K562 (cell line): Measurements from ENCODE around the gene TRMT1. TPM values are rescaled to one million over a fixed set of nuclear protein-coding genes. Genes with fewer than 3 reads are reported as not detected.

ENCODE experiments used
- NR2C1 ChIP-seq, 2 experiments: fragments of 450-650 bp; IDR thresholded peaks; 2 replicates each; pipeline ENCODE4 v1.6.1; 2017; ENCODE audit warnings: mild to moderate bottlenecking in 2 of 2, antibody characterized with exemption in 1 of 2, inconsistent platforms in 1 of 2, missing compliant biosample characterization in 1 of 2, missing genetic modification characterization in 1 of 2
- ZFP1 ChIP-seq: fragments of 450-650 bp; formaldehyde crosslinking; IDR thresholded peaks from 2 replicates; pipeline ENCODE4 v1.4.0; 2020; ENCODE audit warnings: mild to moderate bottlenecking, mixed read lengths
- ZNF174 ChIP-seq: fragments of 250-450 bp; sonication (Bioruptor Pico); IDR thresholded peaks from 2 replicates; pipeline ENCODE4 v1.4.0; 2020; ENCODE audit warnings: mild to moderate bottlenecking
- ZNF212 ChIP-seq: fragments of 450-650 bp; formaldehyde crosslinking; IDR thresholded peaks from 2 replicates; pipeline ENCODE4 v1.4.0; 2020; ENCODE audit warnings: mild to moderate bottlenecking
- ZNF217 ChIP-seq: sonication (generic); formaldehyde crosslinking; IDR thresholded peaks from 2 replicates; pipeline ENCODE4 v1.8.0; 2022; ENCODE audit warnings: mild to moderate bottlenecking, missing genetic modification reagents
- polyA plus RNA-seq, 8 experiments: library from polyadenylated mRNA; depleted of rRNA in 4 of 8; stranded (reverse) in 5 of 8; unstranded in 3 of 8; fragments of >200 nt; fragmentation: Nextera tagmentation in 2 of 8; fragmentation: Illumina TruSeq in 1 of 8; extraction: Ambion mirVana in 2 of 8; extraction: Trizol in 1 of 8; gene quantifications; 2 replicates each; pipeline versions ENCODE4 v1.2.1 to v1.2.3, GENCODE V29; 2011 to 2014; ENCODE audit warnings: inconsistent platforms in 1 of 8, missing spikeins in 1 of 8
- total RNA-seq, 7 experiments: library from RNA; depleted of rRNA in 6 of 7; stranded (reverse); fragments of >200 nt in 6 of 7; fragmentation: Illumina TruSeq in 2 of 7; extraction: Trizol in 2 of 7; gene quantifications; 2 replicates each; pipeline versions ENCODE4 v1.2.1 to v1.2.3, GENCODE V29; 2011 to 2021; ENCODE audit warnings: low replicate concordance in 1 of 7
- TF ChIP-seq, protein P1 (sequence below): fragments of 200-600 bp; sonication (generic); IDR thresholded peaks from one replicate; pipeline ENCODE4 v1.6.1; 2012; ENCODE audit warnings: mild to moderate bottlenecking, low read depth, low read length, inconsistent platforms
- TF ChIP-seq, protein P2 (sequence below): fragments of 450-650 bp; IDR thresholded peaks from 2 replicates; pipeline ENCODE4 v1.6.1; 2016; ENCODE audit warnings: antibody characterized with exemption
- TF ChIP-seq, protein P3 (sequence below), 2 experiments: fragments of 450-650 bp; IDR thresholded peaks; 2 replicates each; pipeline ENCODE4 v1.6.1; 2018; ENCODE audit warnings: mild to moderate bottlenecking in 2 of 2, low read depth in 1 of 2; ENCODE audit not compliant: partially characterized antibody in 2 of 2
- TF ChIP-seq, protein P4 (sequence below), 2 experiments: fragments of 450-650 bp in 1 of 2; sonication (generic) in 1 of 2; formaldehyde crosslinking; conservative IDR thresholded peaks; 2 replicates each; pipeline versions ENCODE4 v1.4.0 to v1.8.1; 2020 to 2022; ENCODE audit warnings: mild to moderate bottlenecking in 1 of 2, missing genetic modification reagents in 1 of 2

TRMT1 gene
- total and polyA plus RNA-seq, 9 of the 15 experiments (the other 6 are each of a cell fraction or from before 2014, with no cell fraction given) = 5.8 to 158 (median 54.3) TPM

DNA sequence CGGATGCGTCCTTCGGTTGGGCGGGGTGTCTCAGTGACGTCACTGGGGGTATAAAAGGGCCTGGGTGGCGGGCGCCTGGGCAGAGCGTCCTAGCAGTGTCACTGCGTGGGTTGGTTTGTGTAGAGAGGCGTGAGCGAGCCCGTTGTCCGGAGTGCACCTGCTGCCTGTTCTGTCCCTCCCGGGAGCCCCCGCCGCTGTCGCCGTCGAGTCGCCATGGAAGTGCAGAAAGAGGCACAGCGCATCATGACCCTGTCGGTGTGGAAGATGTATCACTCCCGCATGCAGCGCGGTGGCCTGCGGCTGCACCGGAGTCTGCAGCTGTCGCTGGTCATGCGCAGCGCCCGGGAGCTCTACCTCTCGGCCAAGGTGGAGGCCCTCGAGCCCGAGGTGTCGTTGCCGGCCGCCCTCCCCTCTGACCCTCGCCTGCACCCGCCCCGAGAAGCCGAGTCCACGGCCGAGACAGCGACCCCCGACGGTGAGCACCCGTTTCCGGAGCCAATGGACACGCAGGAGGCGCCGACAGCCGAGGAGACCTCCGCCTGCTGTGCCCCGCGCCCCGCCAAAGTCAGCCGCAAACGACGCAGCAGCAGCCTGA, 36.5 kb upstream of the TRMT1 start (continued):
- TF ChIP-seq, protein P1, sequence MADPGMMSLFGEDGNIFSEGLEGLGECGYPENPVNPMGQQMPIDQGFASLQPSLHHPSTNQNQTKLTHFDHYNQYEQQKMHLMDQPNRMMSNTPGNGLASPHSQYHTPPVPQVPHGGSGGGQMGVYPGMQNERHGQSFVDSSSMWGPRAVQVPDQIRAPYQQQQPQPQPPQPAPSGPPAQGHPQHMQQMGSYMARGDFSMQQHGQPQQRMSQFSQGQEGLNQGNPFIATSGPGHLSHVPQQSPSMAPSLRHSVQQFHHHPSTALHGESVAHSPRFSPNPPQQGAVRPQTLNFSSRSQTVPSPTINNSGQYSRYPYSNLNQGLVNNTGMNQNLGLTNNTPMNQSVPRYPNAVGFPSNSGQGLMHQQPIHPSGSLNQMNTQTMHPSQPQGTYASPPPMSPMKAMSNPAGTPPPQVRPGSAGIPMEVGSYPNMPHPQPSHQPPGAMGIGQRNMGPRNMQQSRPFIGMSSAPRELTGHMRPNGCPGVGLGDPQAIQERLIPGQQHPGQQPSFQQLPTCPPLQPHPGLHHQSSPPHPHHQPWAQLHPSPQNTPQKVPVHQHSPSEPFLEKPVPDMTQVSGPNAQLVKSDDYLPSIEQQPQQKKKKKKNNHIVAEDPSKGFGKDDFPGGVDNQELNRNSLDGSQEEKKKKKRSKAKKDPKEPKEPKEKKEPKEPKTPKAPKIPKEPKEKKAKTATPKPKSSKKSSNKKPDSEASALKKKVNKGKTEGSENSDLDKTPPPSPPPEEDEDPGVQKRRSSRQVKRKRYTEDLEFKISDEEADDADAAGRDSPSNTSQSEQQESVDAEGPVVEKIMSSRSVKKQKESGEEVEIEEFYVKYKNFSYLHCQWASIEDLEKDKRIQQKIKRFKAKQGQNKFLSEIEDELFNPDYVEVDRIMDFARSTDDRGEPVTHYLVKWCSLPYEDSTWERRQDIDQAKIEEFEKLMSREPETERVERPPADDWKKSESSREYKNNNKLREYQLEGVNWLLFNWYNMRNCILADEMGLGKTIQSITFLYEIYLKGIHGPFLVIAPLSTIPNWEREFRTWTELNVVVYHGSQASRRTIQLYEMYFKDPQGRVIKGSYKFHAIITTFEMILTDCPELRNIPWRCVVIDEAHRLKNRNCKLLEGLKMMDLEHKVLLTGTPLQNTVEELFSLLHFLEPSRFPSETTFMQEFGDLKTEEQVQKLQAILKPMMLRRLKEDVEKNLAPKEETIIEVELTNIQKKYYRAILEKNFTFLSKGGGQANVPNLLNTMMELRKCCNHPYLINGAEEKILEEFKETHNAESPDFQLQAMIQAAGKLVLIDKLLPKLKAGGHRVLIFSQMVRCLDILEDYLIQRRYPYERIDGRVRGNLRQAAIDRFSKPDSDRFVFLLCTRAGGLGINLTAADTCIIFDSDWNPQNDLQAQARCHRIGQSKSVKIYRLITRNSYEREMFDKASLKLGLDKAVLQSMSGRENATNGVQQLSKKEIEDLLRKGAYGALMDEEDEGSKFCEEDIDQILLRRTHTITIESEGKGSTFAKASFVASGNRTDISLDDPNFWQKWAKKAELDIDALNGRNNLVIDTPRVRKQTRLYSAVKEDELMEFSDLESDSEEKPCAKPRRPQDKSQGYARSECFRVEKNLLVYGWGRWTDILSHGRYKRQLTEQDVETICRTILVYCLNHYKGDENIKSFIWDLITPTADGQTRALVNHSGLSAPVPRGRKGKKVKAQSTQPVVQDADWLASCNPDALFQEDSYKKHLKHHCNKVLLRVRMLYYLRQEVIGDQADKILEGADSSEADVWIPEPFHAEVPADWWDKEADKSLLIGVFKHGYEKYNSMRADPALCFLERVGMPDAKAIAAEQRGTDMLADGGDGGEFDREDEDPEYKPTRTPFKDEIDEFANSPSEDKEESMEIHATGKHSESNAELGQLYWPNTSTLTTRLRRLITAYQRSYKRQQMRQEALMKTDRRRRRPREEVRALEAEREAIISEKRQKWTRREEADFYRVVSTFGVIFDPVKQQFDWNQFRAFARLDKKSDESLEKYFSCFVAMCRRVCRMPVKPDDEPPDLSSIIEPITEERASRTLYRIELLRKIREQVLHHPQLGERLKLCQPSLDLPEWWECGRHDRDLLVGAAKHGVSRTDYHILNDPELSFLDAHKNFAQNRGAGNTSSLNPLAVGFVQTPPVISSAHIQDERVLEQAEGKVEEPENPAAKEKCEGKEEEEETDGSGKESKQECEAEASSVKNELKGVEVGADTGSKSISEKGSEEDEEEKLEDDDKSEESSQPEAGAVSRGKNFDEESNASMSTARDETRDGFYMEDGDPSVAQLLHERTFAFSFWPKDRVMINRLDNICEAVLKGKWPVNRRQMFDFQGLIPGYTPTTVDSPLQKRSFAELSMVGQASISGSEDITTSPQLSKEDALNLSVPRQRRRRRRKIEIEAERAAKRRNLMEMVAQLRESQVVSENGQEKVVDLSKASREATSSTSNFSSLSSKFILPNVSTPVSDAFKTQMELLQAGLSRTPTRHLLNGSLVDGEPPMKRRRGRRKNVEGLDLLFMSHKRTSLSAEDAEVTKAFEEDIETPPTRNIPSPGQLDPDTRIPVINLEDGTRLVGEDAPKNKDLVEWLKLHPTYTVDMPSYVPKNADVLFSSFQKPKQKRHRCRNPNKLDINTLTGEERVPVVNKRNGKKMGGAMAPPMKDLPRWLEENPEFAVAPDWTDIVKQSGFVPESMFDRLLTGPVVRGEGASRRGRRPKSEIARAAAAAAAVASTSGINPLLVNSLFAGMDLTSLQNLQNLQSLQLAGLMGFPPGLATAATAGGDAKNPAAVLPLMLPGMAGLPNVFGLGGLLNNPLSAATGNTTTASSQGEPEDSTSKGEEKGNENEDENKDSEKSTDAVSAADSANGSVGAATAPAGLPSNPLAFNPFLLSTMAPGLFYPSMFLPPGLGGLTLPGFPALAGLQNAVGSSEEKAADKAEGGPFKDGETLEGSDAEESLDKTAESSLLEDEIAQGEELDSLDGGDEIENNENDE = no peak
- TF ChIP-seq NR2C1 (IDR thresholded peaks at IDR 0.05) = no peak
- TF ChIP-seq NR2C1 (tag; IDR thresholded peaks at IDR 0.05) = no peak
- TF ChIP-seq, protein P2, sequence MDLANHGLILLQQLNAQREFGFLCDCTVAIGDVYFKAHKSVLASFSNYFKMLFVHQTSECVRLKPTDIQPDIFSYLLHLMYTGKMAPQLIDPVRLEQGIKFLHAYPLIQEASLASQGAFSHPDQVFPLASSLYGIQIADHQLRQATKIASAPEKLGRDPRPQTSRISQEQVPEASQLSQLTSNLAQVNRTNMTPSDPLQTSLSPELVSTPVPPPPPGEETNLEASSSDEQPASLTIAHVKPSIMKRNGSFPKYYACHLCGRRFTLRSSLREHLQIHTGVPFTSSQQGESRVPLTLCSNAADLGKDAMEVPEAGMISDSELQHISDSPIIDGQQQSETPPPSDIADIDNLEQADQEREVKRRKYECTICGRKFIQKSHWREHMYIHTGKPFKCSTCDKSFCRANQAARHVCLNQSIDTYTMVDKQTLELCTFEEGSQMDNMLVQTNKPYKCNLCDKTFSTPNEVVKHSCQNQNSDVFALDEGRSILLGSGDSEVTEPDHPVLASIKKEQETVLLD = no peak
- TF ChIP-seq ZNF217 (CRISPR knock-in tag) = 0 out of 2 replicates have a peak, but pooled peaks have one; percentile 22
- no peak for TF ChIP-seq ZFP1
- TF ChIP-seq, protein P3, sequence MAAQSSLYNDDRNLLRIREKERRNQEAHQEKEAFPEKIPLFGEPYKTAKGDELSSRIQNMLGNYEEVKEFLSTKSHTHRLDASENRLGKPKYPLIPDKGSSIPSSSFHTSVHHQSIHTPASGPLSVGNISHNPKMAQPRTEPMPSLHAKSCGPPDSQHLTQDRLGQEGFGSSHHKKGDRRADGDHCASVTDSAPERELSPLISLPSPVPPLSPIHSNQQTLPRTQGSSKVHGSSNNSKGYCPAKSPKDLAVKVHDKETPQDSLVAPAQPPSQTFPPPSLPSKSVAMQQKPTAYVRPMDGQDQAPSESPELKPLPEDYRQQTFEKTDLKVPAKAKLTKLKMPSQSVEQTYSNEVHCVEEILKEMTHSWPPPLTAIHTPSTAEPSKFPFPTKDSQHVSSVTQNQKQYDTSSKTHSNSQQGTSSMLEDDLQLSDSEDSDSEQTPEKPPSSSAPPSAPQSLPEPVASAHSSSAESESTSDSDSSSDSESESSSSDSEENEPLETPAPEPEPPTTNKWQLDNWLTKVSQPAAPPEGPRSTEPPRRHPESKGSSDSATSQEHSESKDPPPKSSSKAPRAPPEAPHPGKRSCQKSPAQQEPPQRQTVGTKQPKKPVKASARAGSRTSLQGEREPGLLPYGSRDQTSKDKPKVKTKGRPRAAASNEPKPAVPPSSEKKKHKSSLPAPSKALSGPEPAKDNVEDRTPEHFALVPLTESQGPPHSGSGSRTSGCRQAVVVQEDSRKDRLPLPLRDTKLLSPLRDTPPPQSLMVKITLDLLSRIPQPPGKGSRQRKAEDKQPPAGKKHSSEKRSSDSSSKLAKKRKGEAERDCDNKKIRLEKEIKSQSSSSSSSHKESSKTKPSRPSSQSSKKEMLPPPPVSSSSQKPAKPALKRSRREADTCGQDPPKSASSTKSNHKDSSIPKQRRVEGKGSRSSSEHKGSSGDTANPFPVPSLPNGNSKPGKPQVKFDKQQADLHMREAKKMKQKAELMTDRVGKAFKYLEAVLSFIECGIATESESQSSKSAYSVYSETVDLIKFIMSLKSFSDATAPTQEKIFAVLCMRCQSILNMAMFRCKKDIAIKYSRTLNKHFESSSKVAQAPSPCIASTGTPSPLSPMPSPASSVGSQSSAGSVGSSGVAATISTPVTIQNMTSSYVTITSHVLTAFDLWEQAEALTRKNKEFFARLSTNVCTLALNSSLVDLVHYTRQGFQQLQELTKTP (IDR thresholded peaks at IDR 0.05; ENCODE audit: low read depth in 1 of 2, partially characterized antibody in 2 of 2) = peak; percentile 85 to 96
- no peak for TF ChIP-seq ZNF212 (CRISPR knock-in tag)
- TF ChIP-seq, protein P4, sequence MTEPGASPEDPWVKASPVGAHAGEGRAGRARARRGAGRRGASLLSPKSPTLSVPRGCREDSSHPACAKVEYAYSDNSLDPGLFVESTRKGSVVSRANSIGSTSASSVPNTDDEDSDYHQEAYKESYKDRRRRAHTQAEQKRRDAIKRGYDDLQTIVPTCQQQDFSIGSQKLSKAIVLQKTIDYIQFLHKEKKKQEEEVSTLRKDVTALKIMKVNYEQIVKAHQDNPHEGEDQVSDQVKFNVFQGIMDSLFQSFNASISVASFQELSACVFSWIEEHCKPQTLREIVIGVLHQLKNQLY (CRISPR knock-in tag; conservative IDR thresholded peaks at IDR 0.05) = no peak; a peak in 2 of 4 replicates
- TF ChIP-seq ZNF174 (CRISPR knock-in tag) = no peak
